Fibroblast of mammary gland (primary cell): ENCODE results near the gene DNAH12.
A peak's percentile ranks its signal among the peaks of the same experiment; 100 is the strongest.

ENCODE experiments used
- DNase-seq: peaks from one replicate; pipeline ENCODE4 v3.0.0-alpha.2; 2010; ENCODE audit warnings: low read depth
- H3K4me3 ChIP-seq: 2 replicates; pipeline ENCODE4 v1.5.1; 2011; ENCODE audit warnings: low read depth, mild to moderate bottlenecking, low read length, moderate library complexity; ENCODE audit not compliant: control insufficient read depth
- CTCF ChIP-seq: conservative IDR thresholded peaks from 2 replicates; pipeline ENCODE4 v1.5.1; 2011; ENCODE audit warnings: low read depth, low read length, inconsistent platforms; ENCODE audit not compliant: control insufficient read depth, insufficient read depth

DNAH12 gene

GRCh38 chr3:57420001-57420400, 124.1 kb downstream of the DNAH12 start:
- DNase-seq = no peak
- no peak for TF ChIP-seq CTCF
- no peak overlapping the region for H3K4me3 ChIP-seq

GRCh38 chr3:57411715-57412114, 132.4 kb downstream of the DNAH12 start:
- TF ChIP-seq CTCF = no peak
- H3K4me3 ChIP-seq = no peak overlapping the region
- no peak for DNase-seq

GRCh38 chr3:57409471-57409870, 134.7 kb downstream of the DNAH12 start:
- DNase-seq = no peak
- no peak overlapping the region for H3K4me3 ChIP-seq
- TF ChIP-seq CTCF = no peak

GRCh38 chr3:57402675-57403074, 141.5 kb downstream of the DNAH12 start:
- no peak for TF ChIP-seq CTCF
- no peak for DNase-seq
- H3K4me3 ChIP-seq = no peak overlapping the region

GRCh38 chr3:57397175-57398026, 146.7 kb downstream of the DNAH12 start:
- no peak overlapping the region for H3K4me3 ChIP-seq
- peak; percentile 98 for TF ChIP-seq CTCF
- DNase-seq = peak; percentile 61

- no peak overlapping the region for H3K4me3 ChIP-seq
- DNase-seq = no peak
- no peak for TF ChIP-seq CTCF
Measured at GRCh38 chr3:57393977-57394376, 150.2 kb downstream of the DNAH12 start.
